Mucosa of stomach (tissue), 1 donor: ENCODE measurements around the gene PSKH1.

ENCODE experiments used
- H3K27me3 ChIP-seq: one replicate; pipeline ENCODE4 v1.7.0; 2013; ENCODE audit warnings: mild to moderate bottlenecking, low read length; ENCODE audit not compliant: control insufficient read depth, insufficient read depth
- H3K36me3 ChIP-seq: one replicate; pipeline ENCODE4 v1.7.0; 2013; ENCODE audit warnings: low read length; ENCODE audit not compliant: control insufficient read depth, insufficient read depth
- H3K4me1 ChIP-seq: one replicate; pipeline ENCODE4 v1.7.0; 2013; ENCODE audit warnings: mild to moderate bottlenecking, low read length; ENCODE audit not compliant: control insufficient read depth, insufficient read depth
- H3K4me3 ChIP-seq: one replicate; pipeline ENCODE4 v1.7.0; 2013; ENCODE audit warnings: low read length
- H3K9ac ChIP-seq: one replicate; pipeline ENCODE4 v1.7.0; 2013; ENCODE audit warnings: mild to moderate bottlenecking, low read length, moderate library complexity
- H3K9me3 ChIP-seq: one replicate; pipeline ENCODE4 v1.7.0; 2013; ENCODE audit warnings: mild to moderate bottlenecking, low read length, moderate library complexity; ENCODE audit not compliant: control insufficient read depth
- donor health status: Pancreatic carcinoma.

PSKH1 gene

GRCh38 chr16:67872131-67872630 lies 20.9 kb upstream of the PSKH1 start:
- H3K9ac ChIP-seq: peak overlapping the region; percentile 93
- H3K36me3 ChIP-seq: peaks cover 9% of the 10 kb centered on the region
- peaks cover 24% of the 10 kb centered on the region for H3K4me1 ChIP-seq
- peak overlapping the region; percentile 95 for H3K4me3 ChIP-seq
- no peaks in the 10 kb centered on the region for H3K27me3 ChIP-seq
- H3K9me3 ChIP-seq: no peaks in the 10 kb centered on the region

- Histone ChIP-seq H3K4me3 (peak within 1 kb of the TSS; percentile 95), H3K9ac (peak within 1 kb of the TSS; percentile 93), H3K36me3 (peaks cover 10% of the 10 kb centered on the region), H3K27me3 (no peaks in the 10 kb centered on the region), H3K9me3 (no peaks in the 10 kb centered on the region), H3K4me1 (peaks cover 24% of the 10 kb centered on the region)
Measured at GRCh38 chr16:67872631-67873434, 20.2 kb upstream of the PSKH1 start, which contains the start of gene EDC4. TSS of gene EDC4 (plus strand) at chr16:67873052. CDS start at chr16:67873262, 210 bp downstream.

- H3K4me3 ChIP-seq: peak overlapping the region; percentile 95
- no peaks in the 10 kb centered on the region for H3K27me3 ChIP-seq
- H3K9ac ChIP-seq: peak overlapping the region; percentile 93
- H3K4me1 ChIP-seq: peaks cover 24% of the 10 kb centered on the region
- peaks cover 10% of the 10 kb centered on the region for H3K36me3 ChIP-seq
- H3K9me3 ChIP-seq: no peaks in the 10 kb centered on the region
Measured at GRCh38 chr16:67873435-67874370, 19.4 kb upstream of the PSKH1 start.

- Histone ChIP-seq H3K9ac (peak overlapping the region; percentile 93), H3K27me3 (no peaks in the 10 kb centered on the region), H3K4me3 (peak overlapping the region; percentile 95), H3K9me3 (no peaks in the 10 kb centered on the region), H3K36me3 (peaks cover 13% of the 10 kb centered on the region), H3K4me1 (peaks cover 24% of the 10 kb centered on the region)
Measured at GRCh38 chr16:67874372-67874771, 18.7 kb upstream of the PSKH1 start.

GRCh38 chr16:67877064-67877463 lies 16.0 kb upstream of the PSKH1 start:
- H3K36me3 ChIP-seq: peaks cover 38% of the 10 kb centered on the region

GRCh38 chr16:67878232-67878631 lies 14.8 kb upstream of the PSKH1 start:
- Histone ChIP-seq H3K4me3 (no peak overlapping the region), H3K4me1 (peaks cover 26% of the 10 kb centered on the region), H3K9ac (no peak overlapping the region), H3K27me3 (no peaks in the 10 kb centered on the region), H3K9me3 (no peaks in the 10 kb centered on the region), H3K36me3 (peaks cover 47% of the 10 kb centered on the region)

More at GRCh38 chr16:67877064-67877463, 16.0 kb upstream of the PSKH1 start:
- no peak overlapping the region for H3K4me3 ChIP-seq
- H3K27me3 ChIP-seq: no peaks in the 10 kb centered on the region
- H3K4me1 ChIP-seq: peaks cover 26% of the 10 kb centered on the region
- no peak overlapping the region for H3K9ac ChIP-seq
- no peaks in the 10 kb centered on the region for H3K9me3 ChIP-seq

GRCh38 chr16:67878846-67879245 lies 14.2 kb upstream of the PSKH1 start:
- Histone ChIP-seq H3K9ac (no peak overlapping the region), H3K4me1 (peaks cover 25% of the 10 kb centered on the region), H3K4me3 (no peak overlapping the region), H3K9me3 (no peaks in the 10 kb centered on the region), H3K36me3 (peaks cover 53% of the 10 kb centered on the region), H3K27me3 (no peaks in the 10 kb centered on the region)

GRCh38 chr16:67879462-67879861 lies 13.6 kb upstream of the PSKH1 start:
- no peaks in the 10 kb centered on the region for H3K9me3 ChIP-seq
- H3K4me1 ChIP-seq: peaks cover 19% of the 10 kb centered on the region
- H3K9ac ChIP-seq: no peak overlapping the region
- peaks cover 53% of the 10 kb centered on the region for H3K36me3 ChIP-seq
- no peak overlapping the region for H3K4me3 ChIP-seq
- no peaks in the 10 kb centered on the region for H3K27me3 ChIP-seq

- no peak overlapping the region for H3K4me3 ChIP-seq
- H3K9ac ChIP-seq: no peak overlapping the region
- H3K36me3 ChIP-seq: peaks cover 53% of the 10 kb centered on the region
- H3K9me3 ChIP-seq: no peaks in the 10 kb centered on the region
- H3K27me3 ChIP-seq: no peaks in the 10 kb centered on the region
- peaks cover 15% of the 10 kb centered on the region for H3K4me1 ChIP-seq
Measured at GRCh38 chr16:67879936-67880335, 13.1 kb upstream of the PSKH1 start.

- Histone ChIP-seq H3K4me1 (peaks cover 10% of the 10 kb centered on the region), H3K9ac (no peak overlapping the region), H3K36me3 (peaks cover 53% of the 10 kb centered on the region), H3K9me3 (no peaks in the 10 kb centered on the region), H3K27me3 (no peaks in the 10 kb centered on the region), H3K4me3 (no peak overlapping the region)
Measured at GRCh38 chr16:67880584-67880983, 12.5 kb upstream of the PSKH1 start.

GRCh38 chr16:67881621-67882161 lies 11.4 kb upstream of the PSKH1 start:
- H3K9ac ChIP-seq: no peak overlapping the region
- no peak overlapping the region for H3K4me3 ChIP-seq
- H3K9me3 ChIP-seq: no peaks in the 10 kb centered on the region
- H3K27me3 ChIP-seq: no peaks in the 10 kb centered on the region
- peaks cover 10% of the 10 kb centered on the region for H3K4me1 ChIP-seq
- H3K36me3 ChIP-seq: peaks cover 52% of the 10 kb centered on the region
